Measurements from ENCODE around the gene EYS.
"Not testable (repeated sequence)": the region's sequence is repeated elsewhere in the genome, so short reads cannot be mapped to it uniquely, and the experiment has no call there.

Gene EYS

DNA sequence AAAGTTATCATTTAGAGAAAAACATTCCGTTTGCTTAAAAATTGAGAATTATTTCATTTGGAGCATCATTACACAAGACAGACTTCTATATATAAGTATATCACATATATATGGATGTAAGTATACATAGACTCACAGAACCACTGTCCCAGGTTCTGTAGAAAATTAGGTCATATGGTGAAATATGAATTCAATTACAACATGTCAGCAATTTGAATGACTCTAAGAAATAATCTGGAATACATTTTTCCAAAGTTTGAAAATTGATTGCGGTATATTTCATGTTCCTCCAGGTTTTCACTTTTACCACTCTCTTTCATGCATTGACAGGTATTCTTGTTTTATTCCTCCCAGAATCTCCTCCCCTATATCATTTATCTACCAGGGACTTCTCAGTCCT is 1179.1 kb downstream of the EYS start:
- DNase-seq, result no peak

GRCh38 chr6:64522859-64523258 is 1184.2 kb downstream of the EYS start:
- no peak for DNase-seq

DNA sequence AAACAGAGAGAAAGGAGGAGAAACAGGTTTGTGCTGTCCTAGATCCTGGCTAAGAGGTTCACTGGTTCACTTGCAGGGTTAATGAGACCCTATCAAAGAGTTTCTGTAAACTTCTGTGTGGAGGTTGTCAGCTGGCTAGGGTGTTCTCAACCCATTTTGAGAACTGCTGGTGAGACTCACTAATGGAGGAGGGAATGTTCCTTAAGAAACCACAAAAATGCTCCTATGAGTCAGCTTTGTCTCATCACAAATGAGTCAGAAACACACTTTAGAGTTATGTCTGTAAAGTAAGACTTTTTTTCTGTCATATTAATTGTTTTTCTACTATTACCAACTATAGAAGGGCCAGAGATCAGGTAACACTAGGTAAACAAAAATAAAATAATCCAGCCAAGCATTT is 1187.0 kb downstream of the EYS start:
- DNase-seq, result no peak

DNA sequence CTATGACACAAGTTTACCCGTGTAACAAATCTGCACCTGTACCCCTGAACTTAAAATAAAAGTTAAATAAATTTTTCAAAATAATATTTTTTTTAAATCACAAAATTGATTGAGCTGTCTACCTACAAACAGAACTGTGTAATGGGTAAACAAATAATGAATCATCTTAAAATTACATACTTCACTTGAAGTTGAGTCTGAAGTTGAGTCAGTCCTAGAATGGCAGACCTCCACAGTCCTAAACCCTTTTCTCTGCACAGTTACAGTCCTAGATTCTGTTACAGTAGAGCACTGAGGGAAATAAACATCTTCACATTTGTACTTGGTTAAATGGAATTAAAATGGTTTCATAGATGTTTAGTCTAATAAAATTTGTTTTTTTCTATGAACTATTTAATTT is 1190.6 kb downstream of the EYS start:
- no peak for DNase-seq

- DNase-seq, result no peak
Observed at GRCh38 chr6:64507661-64508060, 1199.4 kb downstream of the EYS start.

GRCh38 chr6:64505312-64505711 is 1201.7 kb downstream of the EYS start:
- DNase-seq, result no peak

GRCh38 chr6:64504503-64504902 is 1202.5 kb downstream of the EYS start:
- DNase-seq, result no peak

- no peak for DNase-seq
Observed at GRCh38 chr6:64502801-64503200, 1204.2 kb downstream of the EYS start.

DNA sequence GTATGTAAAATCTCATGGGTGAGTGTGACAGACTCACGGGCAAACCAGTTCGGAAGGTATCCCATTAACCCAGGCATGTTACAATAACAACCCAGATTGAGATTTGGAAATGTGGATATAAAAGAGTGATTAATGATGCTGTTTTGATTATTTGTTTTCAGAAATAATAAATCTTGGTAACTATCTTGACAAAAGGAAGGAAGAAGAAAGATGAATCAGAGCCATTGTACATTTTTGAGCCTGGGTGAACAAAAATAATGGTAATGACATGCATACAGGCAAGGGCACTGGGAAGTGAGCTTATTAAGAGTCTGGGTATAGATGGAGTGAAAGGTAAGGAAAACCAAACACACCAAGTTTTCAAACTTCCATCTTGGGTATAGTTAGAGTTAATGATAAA is 1209.4 kb downstream of the EYS start:
- no peak for DNase-seq

DNA sequence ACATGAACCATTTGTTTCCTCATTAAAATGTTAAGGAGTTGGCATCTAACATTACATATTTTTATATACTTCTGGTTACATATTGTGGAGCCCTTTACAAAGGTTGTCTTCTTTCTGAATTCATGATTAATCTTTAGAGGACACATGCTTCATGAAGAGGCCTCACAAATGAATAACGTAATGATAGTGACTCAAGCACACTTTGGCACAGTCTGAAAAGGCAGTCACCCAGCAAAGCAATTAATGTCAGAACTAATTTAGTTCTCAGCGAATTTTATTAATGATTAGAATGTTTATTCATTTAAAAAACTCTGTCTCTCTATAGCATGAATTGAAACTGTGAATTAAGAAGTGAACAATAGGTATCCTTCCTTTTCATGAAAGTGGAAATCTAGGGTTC is 1217.3 kb downstream of the EYS start:
- DNase-seq, result no peak

GRCh38 chr6:64486578-64487351 is 1220.3 kb downstream of the EYS start:
- DNase-seq, result no peak

DNA sequence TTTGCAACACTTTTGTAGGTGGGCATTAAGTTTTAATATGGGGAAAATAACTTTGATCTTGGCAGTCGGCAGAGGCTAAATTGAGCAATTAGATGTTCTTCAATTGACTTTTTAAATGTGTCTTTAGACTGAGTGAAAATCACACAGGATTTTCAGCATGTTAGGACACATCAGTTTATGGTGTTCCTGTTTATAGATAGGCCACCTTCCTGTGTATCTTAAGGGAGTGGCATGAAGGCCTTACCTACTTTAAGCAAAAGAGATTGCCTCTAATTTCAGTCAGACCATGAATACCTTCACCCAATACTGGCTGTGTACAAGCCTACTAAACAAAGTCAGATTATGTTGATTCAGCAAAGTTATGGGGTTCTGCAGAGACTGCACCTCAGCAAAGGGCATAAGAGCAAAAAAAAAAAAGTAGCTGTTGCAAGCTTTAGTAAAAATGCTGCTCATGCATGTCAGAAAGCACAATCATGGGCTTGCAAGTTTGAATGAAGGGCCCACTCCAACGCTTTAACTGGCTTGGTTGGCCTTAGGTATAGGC is 1223.0 kb downstream of the EYS start:
- DNase-seq, result no peak

DNA sequence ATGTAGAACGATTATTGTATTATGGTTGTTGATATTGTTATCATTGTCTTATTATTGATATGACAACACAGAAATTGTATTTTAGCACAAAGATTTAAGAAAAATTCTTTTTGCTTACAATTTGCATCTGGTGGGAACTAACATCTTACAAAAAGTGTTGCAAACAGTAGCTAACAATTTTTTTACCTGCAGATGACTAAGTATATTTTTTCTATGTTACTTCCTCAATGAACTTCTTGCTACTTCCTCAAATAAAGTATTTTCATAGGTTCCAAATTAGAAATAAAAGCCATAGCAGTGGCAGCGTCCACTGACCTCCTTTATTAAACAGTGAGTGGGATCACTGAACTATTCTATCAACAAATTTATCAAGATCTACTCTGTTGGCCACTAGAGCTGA is 1224.4 kb downstream of the EYS start:
- DNase-seq, result no peak

- DNase-seq, result no peak
Observed at GRCh38 chr6:64479134-64479533, 1227.9 kb downstream of the EYS start.

DNA sequence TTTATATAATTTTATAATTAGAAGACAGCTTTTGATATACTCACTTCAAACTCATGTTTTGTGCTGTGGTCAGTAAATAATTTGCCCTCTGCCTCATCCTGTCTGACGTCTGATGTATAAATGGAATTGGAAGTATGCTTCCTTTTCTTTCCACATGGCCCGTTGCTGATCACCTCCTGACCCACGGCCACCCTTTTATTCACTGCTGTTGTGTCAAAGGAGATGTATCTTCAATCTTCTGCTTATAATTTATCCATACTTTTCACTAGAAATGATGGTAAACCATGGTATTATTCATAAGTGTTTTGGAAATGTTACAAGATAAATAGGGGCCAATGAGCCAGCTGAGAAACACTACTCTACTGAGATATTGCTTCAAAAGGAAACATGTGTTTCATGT is 1229.6 kb downstream of the EYS start:
- no peak for DNase-seq

GRCh38 chr6:64476935-64477334 is 1230.1 kb downstream of the EYS start:
- no peak for DNase-seq

GRCh38 chr6:64469405-64469804 is 1237.6 kb downstream of the EYS start:
- not testable (repeated sequence) for DNase-seq

GRCh38 chr6:64467656-64468055 is 1239.4 kb downstream of the EYS start:
- no peak for DNase-seq

GRCh38 chr6:64459411-64459944 is 1247.5 kb downstream of the EYS start:
- DNase-seq, result no peak

DNA sequence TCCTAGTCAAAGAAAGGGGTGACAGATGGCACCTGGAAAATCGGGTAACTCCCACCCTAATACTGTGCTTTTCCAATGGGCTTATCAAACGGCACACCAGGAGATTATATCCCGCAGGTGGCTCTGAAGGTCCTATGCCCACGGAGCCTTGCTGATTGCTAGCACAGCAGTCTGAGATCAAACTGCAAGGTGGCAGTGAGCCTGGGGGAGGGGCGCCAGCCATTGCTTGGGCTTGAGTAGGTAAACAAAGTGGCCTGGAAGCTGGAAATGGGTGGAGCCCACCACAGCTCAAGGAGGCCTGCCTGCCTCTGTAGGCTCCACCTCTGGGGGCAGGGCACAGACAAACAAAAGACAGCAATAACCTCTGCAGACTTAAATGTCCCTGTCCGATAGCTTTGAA is 1258.9 kb downstream of the EYS start:
- not testable (repeated sequence) for DNase-seq

GRCh38 chr6:64445038-64445437 is 1262.0 kb downstream of the EYS start:
- DNase-seq, result no peak

- no peak for DNase-seq
Observed at GRCh38 chr6:64439274-64439673, 1267.8 kb downstream of the EYS start.

DNA sequence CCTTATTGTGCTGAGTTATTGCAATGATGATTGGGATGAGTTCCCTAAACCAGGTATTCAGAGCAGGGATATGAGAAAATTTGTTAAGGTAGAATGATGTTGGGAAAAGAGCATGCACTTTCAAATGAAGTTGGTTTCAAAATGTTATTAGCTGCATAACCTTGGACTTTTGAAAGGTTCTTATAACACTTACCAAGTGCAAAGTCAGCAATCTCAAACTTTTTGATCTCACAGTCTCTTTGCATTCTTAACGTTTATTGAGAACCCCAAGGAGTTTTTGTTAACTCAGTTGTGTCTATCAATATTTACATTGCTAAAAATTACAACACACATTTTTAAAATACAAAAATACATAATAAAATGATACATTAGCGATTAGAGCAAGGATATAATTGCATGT is 1269.0 kb downstream of the EYS start:
- no peak for DNase-seq

DNA sequence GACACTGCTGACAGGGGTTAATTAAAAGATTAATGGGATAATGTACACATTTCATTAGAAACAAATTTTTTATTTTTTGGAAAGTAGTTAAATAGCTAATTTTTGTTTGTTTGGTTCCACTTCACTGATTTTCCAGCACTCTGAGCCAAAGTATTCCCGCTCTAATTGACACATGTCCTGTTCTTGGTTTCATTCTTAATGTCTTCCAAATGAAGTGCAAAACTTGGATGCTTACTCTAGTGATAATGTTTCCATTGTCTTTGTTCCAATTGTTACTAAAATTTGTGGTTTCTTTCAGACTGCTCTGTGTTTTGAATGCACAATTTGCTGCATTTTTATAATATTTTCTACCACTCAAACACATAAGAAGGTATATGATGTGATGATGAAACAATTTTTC is 1277.1 kb downstream of the EYS start:
- DNase-seq, result no peak

DNA sequence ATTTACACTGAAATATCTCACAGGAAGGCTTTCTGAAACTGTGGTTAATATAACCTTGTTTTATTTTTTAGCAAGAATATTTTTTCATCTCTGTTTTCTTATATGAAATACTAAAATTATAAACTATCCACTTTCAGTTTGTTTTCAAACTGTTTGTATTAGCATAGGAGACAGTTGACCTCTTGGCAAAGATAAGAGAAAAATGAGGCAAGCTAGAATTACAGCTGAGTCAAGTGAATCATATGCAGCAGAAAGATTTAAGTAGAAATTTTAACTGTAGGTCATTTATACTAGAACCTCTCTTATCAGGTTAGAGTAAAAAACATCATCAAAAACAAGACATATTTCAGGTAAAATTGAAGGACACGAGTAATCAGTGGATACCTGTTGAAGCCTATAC is 1278.8 kb downstream of the EYS start:
- DNase-seq, result no peak
